DMS53 (cell line): ENCODE measurements around the gene TAF9B.
"Not testable (repeated sequence)": the region's sequence is repeated elsewhere in the genome, so short reads cannot be mapped to it uniquely, and the experiment has no call there.

Experiments used
- DNase-seq: peaks from one replicate; lab custom pipeline; 2025; lab: John Stamatoyannopoulos, UW

The TAF9B gene

GRCh38 chrX:78116365-78116764 lies 23.1 kb downstream of the TAF9B start:
- no peak for DNase-seq

DNA sequence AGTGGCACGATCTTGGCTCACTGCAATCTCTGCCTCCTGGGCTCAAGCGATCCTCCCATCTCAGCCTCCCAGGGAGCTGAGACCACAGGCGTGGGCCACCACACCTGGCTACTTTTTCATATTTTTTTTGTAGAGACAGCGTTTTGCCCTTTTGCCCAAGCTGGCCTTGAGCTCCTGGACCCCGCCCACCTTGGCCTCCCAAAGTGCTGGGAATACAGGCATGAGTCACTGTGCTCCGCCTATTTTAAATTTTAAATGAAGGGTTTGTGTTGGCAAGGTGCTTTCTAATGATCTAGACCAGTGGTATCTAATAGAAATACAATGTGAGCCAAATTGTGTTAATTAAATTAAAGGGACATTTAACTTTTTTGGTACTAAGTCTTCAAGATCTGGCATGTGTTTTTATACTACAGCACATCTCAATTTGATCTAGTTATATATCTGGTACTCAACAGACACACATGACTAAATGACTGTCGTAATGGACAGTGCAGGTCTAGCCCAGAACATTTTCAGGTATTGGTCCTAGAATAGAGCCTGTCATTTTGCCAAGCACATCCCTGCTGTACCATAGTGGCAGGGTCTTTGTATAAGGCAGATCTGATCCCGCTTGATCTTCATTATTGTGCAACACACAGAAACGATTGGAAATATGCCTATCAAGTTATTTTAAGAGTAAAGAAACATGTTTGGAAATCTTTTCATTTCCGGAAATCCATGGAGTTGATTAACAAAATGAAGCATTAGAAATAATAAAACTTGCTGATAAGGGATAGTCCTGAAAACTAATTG lies 28.1 kb downstream of the TAF9B start:
- DNase-seq = no peak

DNA sequence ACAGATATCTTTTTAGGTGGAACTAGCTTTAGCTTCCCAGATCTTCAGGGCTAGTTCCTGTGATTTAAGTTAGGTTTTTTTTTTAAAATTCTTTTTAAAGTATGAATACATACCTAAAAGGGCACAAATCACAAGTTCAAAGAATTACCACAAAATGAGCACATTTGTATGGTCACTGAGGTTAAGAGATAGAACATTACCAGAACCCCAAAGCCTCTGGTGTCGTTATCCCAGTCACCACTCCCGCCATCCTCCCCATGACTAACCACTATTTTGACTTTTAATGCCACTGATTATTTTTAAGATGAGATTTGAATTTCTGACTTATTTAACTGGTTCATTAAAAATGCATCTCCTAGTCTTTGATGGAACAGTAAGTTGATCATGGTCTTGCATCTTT lies 30.0 kb downstream of the TAF9B start:
- DNase-seq = no peak

DNA sequence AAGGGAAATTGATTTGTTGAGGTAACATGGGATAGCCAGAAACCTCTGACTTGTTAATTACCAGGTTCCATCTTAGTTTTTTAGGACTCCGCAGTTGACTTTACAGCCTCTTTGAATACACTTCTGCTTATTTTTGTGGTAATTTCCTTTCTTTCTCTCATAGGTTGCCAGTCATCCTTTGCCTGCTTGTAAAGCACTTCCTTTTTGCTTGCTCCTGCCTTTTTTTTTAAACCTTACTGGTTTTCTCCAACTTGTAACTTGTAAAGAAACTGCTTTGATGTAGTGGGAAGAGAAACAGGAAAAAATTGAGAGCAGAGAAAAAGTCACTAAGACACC lies 32.8 kb downstream of the TAF9B start:
- no peak for DNase-seq

DNA sequence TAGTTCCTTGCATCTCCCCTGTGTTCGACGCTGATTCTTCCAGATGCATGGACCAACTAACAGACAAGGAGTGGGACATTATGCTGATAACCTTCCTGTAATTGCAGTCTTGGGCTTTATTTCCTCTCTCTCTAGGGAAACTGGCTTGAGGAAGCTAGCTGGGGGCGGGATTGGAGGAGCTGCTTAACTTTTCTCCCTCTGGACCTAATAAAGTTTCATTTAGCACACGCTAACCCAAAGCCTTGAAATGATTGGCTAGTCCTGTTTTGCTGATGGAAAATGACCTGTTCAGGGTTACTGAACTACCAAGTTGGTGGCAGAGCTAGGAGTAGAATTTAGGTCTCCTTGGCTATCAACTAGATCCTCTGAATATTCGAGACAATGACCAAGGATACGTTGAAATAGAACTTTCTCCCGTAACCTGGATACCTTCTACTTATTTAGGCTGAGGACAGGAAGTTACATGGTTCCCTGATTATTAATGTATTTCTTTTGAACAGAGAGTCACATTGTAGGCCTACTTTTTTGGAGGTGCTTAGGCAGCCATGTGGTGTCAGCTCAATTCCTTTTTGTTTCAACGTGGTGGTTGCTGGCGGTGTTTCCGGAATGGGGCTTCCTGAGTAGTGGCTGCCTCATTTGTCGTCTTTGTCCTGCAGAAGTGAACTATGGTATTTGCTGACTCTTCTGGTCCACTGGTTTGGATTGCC lies 33.4 kb downstream of the TAF9B start:
- DNase-seq = no peak

DNA sequence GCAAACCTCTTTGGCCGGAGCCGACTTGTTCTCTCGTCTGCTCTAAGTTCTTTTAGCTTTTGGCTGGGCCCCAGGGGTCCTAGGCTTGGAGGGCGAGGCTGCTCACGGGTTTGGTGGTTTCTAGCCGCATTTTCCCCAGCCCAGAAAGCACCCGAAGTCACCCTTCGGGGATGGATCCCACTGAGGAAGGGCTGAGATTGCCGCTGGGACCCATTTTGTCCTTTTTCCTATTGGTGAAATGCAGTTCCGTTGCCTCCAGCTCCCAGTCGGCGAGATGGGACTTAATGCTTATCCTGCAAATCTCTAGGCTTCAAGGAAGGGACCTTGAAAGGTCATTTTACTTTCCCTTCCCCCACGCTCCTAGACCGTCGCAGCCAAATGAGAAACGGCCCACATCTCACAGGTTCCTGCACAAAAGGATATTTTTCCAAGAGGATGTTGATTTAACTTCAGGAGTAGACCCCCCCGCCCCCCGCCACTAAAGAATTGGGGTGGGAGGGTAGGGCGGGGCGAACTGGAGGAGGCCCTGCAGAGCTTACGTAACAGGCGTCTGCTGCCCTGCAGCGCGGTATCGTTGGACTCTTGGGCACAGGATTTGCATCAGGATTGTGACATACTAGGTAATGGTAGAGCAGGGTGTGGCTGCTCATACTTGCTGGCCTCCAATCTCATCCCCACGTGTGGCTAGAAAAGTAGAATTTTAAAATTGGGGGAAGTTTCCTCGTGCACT lies 34.8 kb downstream of the TAF9B start:
- DNase-seq = peak; percentile 69

DNA sequence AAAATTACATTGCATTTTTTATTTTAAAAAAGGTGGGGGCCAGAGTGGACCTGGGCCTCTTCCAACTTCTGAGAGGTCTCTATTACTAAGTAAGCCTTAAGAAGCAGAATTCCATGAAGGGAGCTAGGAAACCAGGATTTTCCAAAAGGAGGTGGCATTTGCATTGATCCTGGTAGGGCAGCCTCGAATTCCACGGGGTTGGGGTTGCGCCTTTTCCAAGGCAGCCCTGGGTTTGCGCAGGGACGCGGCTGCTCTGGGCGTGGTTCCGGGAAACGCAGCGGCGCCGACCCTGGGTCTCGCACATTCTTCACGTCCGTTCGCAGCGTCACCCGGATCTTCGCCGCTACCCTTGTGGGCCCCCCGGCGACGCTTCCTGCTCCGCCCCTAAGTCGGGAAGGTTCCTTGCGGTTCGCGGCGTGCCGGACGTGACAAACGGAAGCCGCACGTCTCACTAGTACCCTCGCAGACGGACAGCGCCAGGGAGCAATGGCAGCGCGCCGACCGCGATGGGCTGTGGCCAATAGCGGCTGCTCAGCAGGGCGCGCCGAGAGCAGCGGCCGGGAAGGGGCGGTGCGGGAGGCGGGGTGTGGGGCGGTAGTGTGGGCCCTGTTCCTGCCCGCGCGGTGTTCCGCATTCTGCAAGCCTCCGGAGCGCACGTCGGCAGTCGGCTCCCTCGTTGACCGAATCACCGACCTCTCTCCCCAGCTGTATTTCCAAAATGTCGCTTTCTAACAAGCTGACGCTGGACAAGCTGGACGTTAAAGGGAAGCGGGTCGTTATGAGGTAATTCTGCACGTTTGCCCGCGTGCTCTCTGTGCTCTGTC lies 35.6 kb downstream of the TAF9B start, which contains the start of gene PGK1:
TSS of gene PGK1 (plus strand) at position 626 of the 824 bp plus-strand sequence. CDS start at position 719, 93 bp downstream.
- DNase-seq = peak; percentile 98

DNA sequence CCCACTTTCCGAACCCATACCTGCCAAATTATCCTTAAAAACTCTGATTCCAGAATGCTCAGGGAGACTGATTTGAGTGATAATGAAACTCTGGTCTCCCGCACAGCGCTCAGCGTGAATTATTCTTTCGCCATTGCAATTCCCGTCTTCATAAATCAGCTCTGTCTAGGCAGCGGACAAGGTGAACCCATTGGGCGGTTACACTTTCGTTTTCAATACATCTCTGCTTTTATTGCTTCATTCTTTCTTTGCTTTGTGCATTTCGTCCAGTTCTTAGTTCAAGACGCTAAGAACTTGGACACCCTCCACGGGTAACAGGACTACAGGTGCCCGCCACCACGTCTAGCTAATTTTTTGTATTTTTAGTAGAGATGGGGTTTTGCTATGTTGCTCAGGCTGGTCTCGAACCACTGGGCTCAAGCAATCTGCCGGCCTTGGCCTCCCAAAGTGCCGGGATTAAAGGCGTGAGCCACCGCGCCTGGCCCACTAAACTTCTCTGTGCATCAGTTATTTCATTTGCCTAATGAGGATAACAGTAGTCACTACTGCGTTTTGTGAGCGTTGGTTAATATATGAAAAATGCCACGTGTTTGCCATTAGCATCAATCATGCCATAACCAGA lies 36.3 kb downstream of the TAF9B start:
- no peak for DNase-seq

DNA sequence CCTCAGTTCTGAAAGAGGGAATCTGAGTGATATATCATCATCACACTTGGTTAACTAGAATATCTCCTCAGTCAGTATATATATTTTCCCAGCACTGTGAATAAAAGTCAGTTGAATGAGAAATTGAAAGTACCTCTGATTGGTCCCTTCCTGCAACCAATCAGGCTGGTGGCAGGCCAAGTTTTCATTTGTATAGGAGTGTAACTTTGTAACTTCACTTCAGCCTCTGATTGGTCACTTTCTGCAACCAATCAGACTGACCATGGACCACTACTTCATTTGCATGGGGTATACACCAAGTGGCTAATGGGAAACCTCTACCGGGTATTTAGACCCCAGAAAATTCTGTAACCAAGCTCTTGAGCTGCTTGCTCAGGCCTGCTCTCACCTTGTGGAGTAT lies 37.4 kb downstream of the TAF9B start:
- DNase-seq = no peak

DNA sequence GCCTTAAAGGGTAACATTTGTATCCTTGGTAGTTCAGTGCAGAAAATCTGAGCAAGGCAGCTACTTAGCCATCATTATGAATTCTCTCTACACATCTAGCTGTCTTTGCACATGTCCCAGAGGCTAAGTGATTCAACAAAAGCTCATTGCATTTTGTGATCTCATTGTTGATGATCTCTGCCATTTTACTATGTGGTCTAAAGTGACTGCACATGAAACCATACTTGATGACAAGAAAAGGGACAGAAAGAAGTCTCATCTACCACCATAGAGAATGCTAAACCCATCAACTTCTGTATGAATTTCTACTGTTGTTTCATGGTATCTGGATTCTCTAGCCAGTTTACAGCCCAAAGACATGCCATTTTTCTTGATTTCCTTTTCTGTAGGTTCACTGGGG lies 41.3 kb downstream of the TAF9B start:
- DNase-seq = no peak

DNA sequence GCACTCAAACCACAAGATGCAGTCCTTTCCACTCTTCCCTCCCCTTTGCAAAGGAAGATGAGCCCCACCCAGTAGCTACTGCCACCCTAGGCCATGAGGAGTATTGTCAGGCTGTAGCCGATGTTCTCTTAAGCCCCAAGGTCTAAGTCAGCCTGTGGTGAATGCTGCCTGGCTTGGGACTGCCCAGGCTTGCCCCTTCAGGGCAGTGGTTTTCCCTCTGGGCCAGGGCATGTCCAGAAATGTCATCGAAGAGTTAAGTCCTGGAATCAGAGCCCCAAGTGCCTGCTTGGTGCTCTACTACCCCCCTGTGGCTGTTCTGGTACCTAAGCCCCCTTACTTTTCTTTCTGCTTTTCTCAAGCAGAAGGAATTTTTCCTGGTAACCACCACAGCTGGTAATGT lies 47.2 kb downstream of the TAF9B start:
- DNase-seq = peak; percentile 31

DNA sequence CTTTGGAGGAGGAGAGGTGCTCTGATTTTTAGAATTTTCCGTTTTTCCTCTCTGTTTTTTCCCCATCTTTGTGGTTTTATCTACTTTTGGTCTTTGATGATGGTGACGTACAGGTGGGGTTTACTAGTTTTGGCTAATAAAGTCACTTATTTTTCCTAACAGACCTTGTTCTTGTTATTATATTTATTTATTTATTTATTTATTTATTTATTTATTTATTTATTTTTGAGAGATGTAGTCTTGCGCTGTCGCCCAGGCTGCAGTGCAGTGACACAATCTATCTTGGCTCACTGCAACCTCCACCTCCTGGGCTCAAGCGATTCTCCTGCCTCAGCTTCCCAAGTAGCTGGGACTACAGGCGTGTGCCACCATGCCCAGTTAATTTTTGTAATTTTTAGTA lies 58.0 kb downstream of the TAF9B start:
- not testable (repeated sequence) for DNase-seq
